ENCODE measurements around the gene BEGAIN.

- TF ChIP-seq CTCF (IDR thresholded peaks at IDR 0.05; ENCODE audit: poor library complexity, severe bottlenecking) (no peak), EP300 (conservative IDR thresholded peaks at IDR 0.05; ENCODE audit: poor library complexity, severe bottlenecking) (no peak), EZH2 (IDR thresholded peaks at IDR 0.05; ENCODE audit: borderline replicate concordance, insufficient read depth, low read length, poor library complexity, severe bottlenecking) (no peak), REST (IDR thresholded peaks at IDR 0.05; ENCODE audit: borderline replicate concordance) (no peak), POLR2AphosphoS5 (IDR thresholded peaks at IDR 0.05) (no peak), TAF1 (IDR thresholded peaks at IDR 0.05; ENCODE audit: low read depth) (no peak), MXI1 (conservative IDR thresholded peaks at IDR 0.05; ENCODE audit: poor library complexity, severe bottlenecking) (no peak)
Observed at GRCh38 chr14:100558226-100558625, 29.0 kb downstream of the BEGAIN start.
